Measurements from ENCODE around the gene ARIH1. TPM values are rescaled to one million over a fixed set of nuclear protein-coding genes. Genes with fewer than 3 reads are reported as not detected.

ARIH1 gene
- total RNA-seq = 26.3 and 34.9 TPM in 2 replicates

GRCh38 chr15:72473614-72474465 lies at the start of gene ARIH1:
Gene ARIH1 (plus strand): TSS chr15:72474330. CDS start chr15:72474640, 310 bp downstream.

Other genes starting within 250 kb of the ARIH1 start
- gene PKM, start 243.1 kb upstream of the ARIH1 start, total RNA-seq = 538 and 967 TPM in 2 replicates
- 23.3 and 39.4 TPM in 2 replicates for gene PARP6, start 201.8 kb upstream of the ARIH1 start, total RNA-seq
- gene CELF6, start 154.2 kb upstream of the ARIH1 start, total RNA-seq = 0.23 and 0.43 TPM in 2 replicates
- 117 and 147 TPM in 2 replicates for gene HEXA, start 98.3 kb upstream of the ARIH1 start, total RNA-seq
- not detected in 2 replicates for gene TMEM202, start 76.0 kb upstream of the ARIH1 start, total RNA-seq
- gene GOLGA6B, start 180.4 kb downstream of the ARIH1 start, total RNA-seq = not detected in 2 replicates
- not detected in 2 replicates for gene HIGD2B, start 211.9 kb downstream of the ARIH1 start, total RNA-seq
- gene BBS4, start 211.9 kb downstream of the ARIH1 start, total RNA-seq = 11.6 and 29.6 TPM in 2 replicates

Data from pericardium fibroblast (primary cell).